Measurements from ENCODE around the gene SEC14L1.
A peak's percentile ranks its signal among the peaks of the same experiment; 100 is the strongest.

SEC14L1 gene

DNA sequence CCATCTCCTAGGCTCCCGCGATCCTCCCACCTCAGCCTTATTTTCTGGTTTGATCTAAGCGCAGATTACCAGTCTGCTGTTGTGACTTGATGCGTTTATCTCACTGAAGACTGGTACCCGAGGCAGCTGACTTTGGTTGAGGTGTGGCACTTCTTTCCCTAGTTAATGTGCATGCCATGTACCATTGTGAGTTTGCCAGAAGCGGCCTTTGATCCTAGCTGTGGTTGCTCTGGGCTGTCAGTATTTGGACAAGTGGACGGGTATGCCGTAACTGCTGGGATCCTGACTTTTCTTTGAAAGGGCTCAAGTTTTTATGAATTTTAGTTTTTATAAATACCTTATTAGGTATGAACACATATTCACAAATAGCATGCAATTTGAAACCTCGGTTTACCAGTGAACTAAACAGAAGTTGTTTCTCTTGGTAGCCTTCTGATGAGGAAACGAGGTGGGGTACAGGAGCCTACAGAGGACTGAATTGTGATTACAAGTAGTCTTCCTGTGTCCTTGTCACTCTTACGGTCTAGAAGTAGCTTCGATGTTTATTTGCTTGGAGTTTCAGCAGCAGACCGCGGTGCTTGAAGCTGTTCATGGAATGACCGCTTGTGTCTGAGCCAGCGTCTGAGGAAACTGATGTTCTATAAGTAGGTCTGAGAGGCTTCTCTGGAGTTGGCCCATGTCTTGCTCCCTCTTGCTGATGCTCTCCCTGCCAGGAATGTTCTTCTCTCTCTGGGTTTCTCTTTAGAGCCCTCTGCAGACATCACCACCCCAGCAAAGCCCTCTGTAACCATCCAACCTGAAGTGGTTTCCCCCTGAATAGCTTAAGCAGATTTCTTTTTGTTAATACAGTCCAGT lies 40.0 kb downstream of the SEC14L1 start:
- Histone ChIP-seq H3K9me3 (ENCODE audit: control insufficient read depth in 2 of 2, low read length in 2 of 2) (no peaks in the 10 kb centered on the region), H3K4me1 (ENCODE audit: control insufficient read depth, insufficient read depth, low read length) (peaks cover 5% of the 10 kb centered on the region), H3K4me3 (ENCODE audit: low read length in 2 of 2) (no peak overlapping the region), H3K27me3 (ENCODE audit: control insufficient read depth in 1 of 2, insufficient read depth in 2 of 2, low read length in 2 of 2) (no peaks in the 10 kb centered on the region), H3K27ac (ENCODE audit: low read length) (no peak overlapping the region), H3K36me3 (ENCODE audit: control insufficient read depth in 2 of 2, insufficient read depth in 2 of 2, low read length in 2 of 2) (no peaks in the 10 kb centered on the region), H3K9ac (ENCODE audit: low read length in 2 of 2) (no peak overlapping the region)

GRCh38 chr17:77182205-77183172 lies 41.7 kb downstream of the SEC14L1 start:
- Histone ChIP-seq H3K4me3 (ENCODE audit: low read length in 2 of 2) (no peak overlapping the region), H3K27me3 (ENCODE audit: control insufficient read depth in 1 of 2, insufficient read depth in 2 of 2, low read length in 2 of 2) (no peaks in the 10 kb centered on the region), H3K27ac (ENCODE audit: low read length) (peak overlapping the region; percentile 37), H3K9me3 (ENCODE audit: control insufficient read depth in 2 of 2, low read length in 2 of 2) (no peaks in the 10 kb centered on the region), H3K4me1 (ENCODE audit: control insufficient read depth, insufficient read depth, low read length) (peaks cover 9% of the 10 kb centered on the region), H3K9ac (ENCODE audit: low read length in 2 of 2) (no peak overlapping the region), H3K36me3 (ENCODE audit: control insufficient read depth in 2 of 2, insufficient read depth in 2 of 2, low read length in 2 of 2) (no peaks in the 10 kb centered on the region)

DNA sequence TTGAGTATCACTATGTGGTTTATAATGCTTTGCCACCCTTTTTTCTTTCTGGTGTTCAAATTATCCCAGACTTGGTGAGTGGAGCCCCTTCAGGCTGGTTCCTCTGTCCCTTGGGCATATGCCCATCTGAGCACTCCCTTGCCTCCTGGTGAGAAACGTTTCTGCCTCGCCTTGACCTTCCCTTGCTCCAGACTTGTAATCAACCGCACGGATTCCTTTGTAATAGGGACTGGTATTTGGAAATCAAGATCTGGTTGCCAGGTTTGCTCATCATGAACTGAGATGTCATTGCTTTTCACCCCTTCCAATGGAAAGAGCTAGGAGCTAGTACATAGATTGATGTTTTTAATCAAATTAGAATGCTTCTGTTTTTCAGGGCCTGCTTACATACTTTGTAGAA lies 43.7 kb downstream of the SEC14L1 start:
- Histone ChIP-seq H3K9ac (ENCODE audit: low read length in 2 of 2) (no peak overlapping the region), H3K27ac (ENCODE audit: low read length) (no peak overlapping the region), H3K4me3 (ENCODE audit: low read length in 2 of 2) (no peak overlapping the region), H3K36me3 (ENCODE audit: control insufficient read depth in 2 of 2, insufficient read depth in 2 of 2, low read length in 2 of 2) (no peaks in the 10 kb centered on the region), H3K4me1 (ENCODE audit: control insufficient read depth, insufficient read depth, low read length) (peaks cover 6% of the 10 kb centered on the region), H3K9me3 (ENCODE audit: control insufficient read depth in 2 of 2, low read length in 2 of 2) (no peaks in the 10 kb centered on the region), H3K27me3 (ENCODE audit: control insufficient read depth in 1 of 2, insufficient read depth in 2 of 2, low read length in 2 of 2) (no peaks in the 10 kb centered on the region)

GRCh38 chr17:77185137-77185536 lies 44.4 kb downstream of the SEC14L1 start:
- no peaks in the 10 kb centered on the region for H3K27me3 ChIP-seq (ENCODE audit: control insufficient read depth in 1 of 2, insufficient read depth in 2 of 2, low read length in 2 of 2)
- H3K9ac ChIP-seq (ENCODE audit: low read length in 2 of 2) = no peak overlapping the region
- no peak overlapping the region for H3K4me3 ChIP-seq (ENCODE audit: low read length in 2 of 2)
- peaks cover 6% of the 10 kb centered on the region for H3K4me1 ChIP-seq (ENCODE audit: control insufficient read depth, insufficient read depth, low read length)
- no peaks in the 10 kb centered on the region for H3K36me3 ChIP-seq (ENCODE audit: control insufficient read depth in 2 of 2, insufficient read depth in 2 of 2, low read length in 2 of 2)
- H3K27ac ChIP-seq (ENCODE audit: low read length) = no peak overlapping the region
- no peaks in the 10 kb centered on the region for H3K9me3 ChIP-seq (ENCODE audit: control insufficient read depth in 2 of 2, low read length in 2 of 2)

DNA sequence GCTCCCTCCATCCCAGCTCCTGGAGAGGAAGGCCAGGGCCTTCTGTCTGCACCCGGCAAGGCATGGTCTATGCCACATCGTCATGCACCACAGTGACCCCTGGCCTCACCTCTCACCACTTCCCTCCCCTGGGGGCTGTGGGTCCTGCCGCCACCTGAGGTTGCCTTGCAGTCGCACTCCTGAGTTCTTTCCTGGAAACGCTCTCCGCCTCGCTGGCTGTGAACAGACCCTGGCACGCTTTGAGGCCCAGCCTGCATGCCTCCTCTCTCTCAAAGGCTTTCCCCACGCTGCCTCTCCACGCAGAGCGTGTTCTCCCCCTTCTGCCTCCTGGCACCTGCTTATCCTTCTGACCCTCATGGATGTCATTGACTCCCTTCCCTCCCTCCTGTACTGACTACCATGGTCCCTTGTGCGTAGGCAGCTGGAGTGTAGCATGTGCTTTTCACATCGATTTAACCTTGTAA lies 45.4 kb downstream of the SEC14L1 start:
- Histone ChIP-seq H3K27ac (ENCODE audit: low read length) (no peak overlapping the region), H3K27me3 (ENCODE audit: control insufficient read depth in 1 of 2, insufficient read depth in 2 of 2, low read length in 2 of 2) (no peaks in the 10 kb centered on the region), H3K4me3 (ENCODE audit: low read length in 2 of 2) (no peak overlapping the region), H3K36me3 (ENCODE audit: control insufficient read depth in 2 of 2, insufficient read depth in 2 of 2, low read length in 2 of 2) (peaks cover 0 to 1% of the 10 kb centered on the region in 2 donors), H3K9ac (ENCODE audit: low read length in 2 of 2) (no peak overlapping the region), H3K9me3 (ENCODE audit: control insufficient read depth in 2 of 2, low read length in 2 of 2) (no peaks in the 10 kb centered on the region), H3K4me1 (ENCODE audit: control insufficient read depth, insufficient read depth, low read length) (peaks cover 4% of the 10 kb centered on the region)

DNA sequence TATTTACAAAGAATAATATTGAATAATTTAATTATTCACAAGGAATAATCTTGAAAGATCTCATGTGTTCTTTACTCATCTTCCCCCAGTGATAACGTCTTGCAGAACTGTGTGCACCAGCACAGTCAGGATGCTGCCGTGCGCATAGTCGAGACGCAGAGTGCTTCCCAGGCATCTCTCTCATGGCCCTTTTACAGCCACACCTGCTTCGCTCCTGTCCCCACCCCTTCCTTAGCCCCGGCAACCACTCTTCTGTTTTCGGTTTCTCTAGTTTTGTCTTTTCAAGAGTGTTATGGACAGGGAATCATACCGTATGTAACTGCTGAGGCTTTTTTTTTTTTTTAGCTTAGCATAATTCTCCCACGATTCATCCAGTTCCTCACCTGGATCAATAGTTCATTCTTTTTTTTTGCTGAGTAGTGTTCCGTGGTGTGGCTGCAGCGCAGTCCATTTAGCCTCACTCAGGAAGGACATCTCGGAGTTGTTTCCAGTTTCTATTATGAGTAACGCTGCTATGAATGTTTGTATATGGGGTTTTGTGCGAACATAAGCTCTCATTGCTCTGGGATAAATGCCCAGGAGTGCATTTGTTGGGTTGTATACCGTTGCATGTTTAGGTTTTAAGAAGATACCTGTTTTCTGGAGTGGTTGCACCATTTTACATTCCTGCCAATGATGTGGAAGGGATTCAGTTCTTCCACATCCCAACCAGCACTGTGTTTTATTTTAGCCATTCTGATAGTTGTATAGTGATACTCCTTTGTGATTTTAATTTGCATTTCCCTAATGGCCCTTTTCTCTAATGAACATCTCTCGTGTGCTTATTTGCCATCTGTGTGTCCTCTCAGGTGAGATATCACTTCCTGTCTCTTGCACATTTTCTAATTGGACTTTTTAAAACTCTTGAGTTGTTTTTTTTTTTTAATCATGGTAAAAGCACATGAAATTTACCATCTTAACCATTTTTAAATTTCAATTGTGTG lies 47.6 kb downstream of the SEC14L1 start:
- Histone ChIP-seq H3K4me3 (ENCODE audit: low read length in 2 of 2) (no peak overlapping the region), H3K27me3 (ENCODE audit: control insufficient read depth in 1 of 2, insufficient read depth in 2 of 2, low read length in 2 of 2) (no peaks in the 10 kb centered on the region), H3K9ac (ENCODE audit: low read length in 2 of 2) (no peak overlapping the region), H3K4me1 (ENCODE audit: control insufficient read depth, insufficient read depth, low read length) (peaks cover 4% of the 10 kb centered on the region), H3K9me3 (ENCODE audit: control insufficient read depth in 2 of 2, low read length in 2 of 2) (no peaks in the 10 kb centered on the region), H3K36me3 (ENCODE audit: control insufficient read depth in 2 of 2, insufficient read depth in 2 of 2, low read length in 2 of 2) (peaks cover 7 to 8% of the 10 kb centered on the region in 2 donors), H3K27ac (ENCODE audit: low read length) (no peak overlapping the region)

DNA sequence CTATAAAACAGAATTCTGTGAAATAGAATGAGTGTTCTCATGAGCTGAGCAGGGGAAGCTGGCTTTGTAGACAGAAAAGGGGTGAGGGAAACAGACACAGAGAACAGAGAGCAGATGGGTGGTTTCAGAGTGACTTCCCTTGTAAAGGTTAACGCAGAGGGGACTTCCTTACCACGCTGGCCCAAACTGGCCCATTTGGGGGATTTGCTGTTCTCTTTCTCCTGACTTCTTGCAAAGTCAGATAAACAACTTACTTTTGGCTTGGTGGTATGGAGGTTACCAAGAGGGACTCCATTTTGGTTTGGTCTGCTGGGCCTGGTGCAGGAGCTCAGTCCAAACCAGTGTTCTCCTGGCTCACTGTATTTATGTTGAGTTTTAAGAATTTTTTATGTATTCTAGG lies 48.4 kb downstream of the SEC14L1 start:
- no peak overlapping the region for H3K9ac ChIP-seq (ENCODE audit: low read length in 2 of 2)
- H3K27me3 ChIP-seq (ENCODE audit: control insufficient read depth in 1 of 2, insufficient read depth in 2 of 2, low read length in 2 of 2) = no peaks in the 10 kb centered on the region
- H3K4me3 ChIP-seq (ENCODE audit: low read length in 2 of 2) = no peak overlapping the region
- no peaks in the 10 kb centered on the region for H3K9me3 ChIP-seq (ENCODE audit: control insufficient read depth in 2 of 2, low read length in 2 of 2)
- peaks cover 9 to 12% of the 10 kb centered on the region in 2 donors for H3K36me3 ChIP-seq (ENCODE audit: control insufficient read depth in 2 of 2, insufficient read depth in 2 of 2, low read length in 2 of 2)
- no peak overlapping the region for H3K27ac ChIP-seq (ENCODE audit: low read length)
- H3K4me1 ChIP-seq (ENCODE audit: control insufficient read depth, insufficient read depth, low read length) = peaks cover 4% of the 10 kb centered on the region

DNA sequence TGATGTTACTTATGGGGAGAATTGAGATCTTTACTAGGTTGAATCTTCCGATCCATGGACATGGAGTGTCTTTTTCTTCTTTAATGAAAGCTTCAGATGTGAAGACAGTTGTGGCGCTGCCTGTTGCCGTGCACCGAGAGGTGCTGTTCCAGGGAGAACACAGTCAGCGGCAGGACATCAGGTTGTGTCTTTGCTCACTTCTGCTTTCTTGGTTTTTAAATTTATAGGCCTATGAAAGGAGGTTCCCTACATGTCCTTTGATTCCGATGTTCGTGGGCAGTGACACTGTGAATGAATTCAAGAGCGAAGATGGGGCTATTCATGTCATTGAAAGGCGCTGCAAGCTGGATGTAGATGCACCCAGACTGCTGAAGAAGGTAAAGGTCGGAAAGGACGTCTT lies 49.8 kb downstream of the SEC14L1 start:
- Histone ChIP-seq H3K4me1 (ENCODE audit: control insufficient read depth, insufficient read depth, low read length) (peaks cover 4% of the 10 kb centered on the region), H3K9ac (ENCODE audit: low read length in 2 of 2) (no peak overlapping the region), H3K27me3 (ENCODE audit: control insufficient read depth in 1 of 2, insufficient read depth in 2 of 2, low read length in 2 of 2) (no peaks in the 10 kb centered on the region), H3K36me3 (ENCODE audit: control insufficient read depth in 2 of 2, insufficient read depth in 2 of 2, low read length in 2 of 2) (peaks cover 12 to 18% of the 10 kb centered on the region in 2 donors), H3K4me3 (ENCODE audit: low read length in 2 of 2) (no peak overlapping the region), H3K27ac (ENCODE audit: low read length) (no peak overlapping the region), H3K9me3 (ENCODE audit: control insufficient read depth in 2 of 2, low read length in 2 of 2) (no peaks in the 10 kb centered on the region)

GRCh38 chr17:77191244-77191643 lies 50.5 kb downstream of the SEC14L1 start:
- H3K27me3 ChIP-seq (ENCODE audit: control insufficient read depth in 1 of 2, insufficient read depth in 2 of 2, low read length in 2 of 2) = no peaks in the 10 kb centered on the region
- peaks cover 17 to 24% of the 10 kb centered on the region in 2 donors for H3K36me3 ChIP-seq (ENCODE audit: control insufficient read depth in 2 of 2, insufficient read depth in 2 of 2, low read length in 2 of 2)
- peaks cover 2% of the 10 kb centered on the region for H3K4me1 ChIP-seq (ENCODE audit: control insufficient read depth, insufficient read depth, low read length)
- no peak overlapping the region for H3K9ac ChIP-seq (ENCODE audit: low read length in 2 of 2)
- no peak overlapping the region for H3K4me3 ChIP-seq (ENCODE audit: low read length in 2 of 2)
- no peaks in the 10 kb centered on the region for H3K9me3 ChIP-seq (ENCODE audit: control insufficient read depth in 2 of 2, low read length in 2 of 2)
- no peak overlapping the region for H3K27ac ChIP-seq (ENCODE audit: low read length)

- H3K4me3 ChIP-seq (ENCODE audit: low read length in 2 of 2) = no peak overlapping the region
- H3K9me3 ChIP-seq (ENCODE audit: control insufficient read depth in 2 of 2, low read length in 2 of 2) = no peaks in the 10 kb centered on the region
- H3K27me3 ChIP-seq (ENCODE audit: control insufficient read depth in 1 of 2, insufficient read depth in 2 of 2, low read length in 2 of 2) = no peaks in the 10 kb centered on the region
- no peak overlapping the region for H3K27ac ChIP-seq (ENCODE audit: low read length)
- H3K36me3 ChIP-seq (ENCODE audit: control insufficient read depth in 2 of 2, insufficient read depth in 2 of 2, low read length in 2 of 2) = peaks cover 26 to 38% of the 10 kb centered on the region in 2 donors
- no peaks in the 10 kb centered on the region for H3K4me1 ChIP-seq (ENCODE audit: control insufficient read depth, insufficient read depth, low read length)
- H3K9ac ChIP-seq (ENCODE audit: low read length in 2 of 2) = no peak overlapping the region
Measured at GRCh38 chr17:77193653-77194052, 52.9 kb downstream of the SEC14L1 start.

Measured in stomach smooth muscle (tissue), 2 donors.